Esophagus muscularis mucosa (tissue), 3 donors: ENCODE measurements around the gene TMEM61.

Source experiments
- POLR2AphosphoS5 ChIP-seq, 2 donors: sonication (generic); formaldehyde crosslinking; IDR thresholded peaks; one replicate each; pipeline ENCODE4 v1.6.1; 2017; ENCODE audit warnings: antibody characterized with exemption in 2 of 2
- TF ChIP-seq, protein P1 (sequence below), 3 experiments: fragments of 200-600 bp in 2 of 3; fragments of 450-650 bp in 1 of 3; sonication (generic) in 2 of 3; IDR thresholded peaks; one replicate each; pipeline ENCODE4 v1.5.1; 2017 to 2019; ENCODE audit warnings: antibody characterized with exemption in 3 of 3, mild to moderate bottlenecking in 2 of 3, moderate library complexity in 1 of 3

DNA sequence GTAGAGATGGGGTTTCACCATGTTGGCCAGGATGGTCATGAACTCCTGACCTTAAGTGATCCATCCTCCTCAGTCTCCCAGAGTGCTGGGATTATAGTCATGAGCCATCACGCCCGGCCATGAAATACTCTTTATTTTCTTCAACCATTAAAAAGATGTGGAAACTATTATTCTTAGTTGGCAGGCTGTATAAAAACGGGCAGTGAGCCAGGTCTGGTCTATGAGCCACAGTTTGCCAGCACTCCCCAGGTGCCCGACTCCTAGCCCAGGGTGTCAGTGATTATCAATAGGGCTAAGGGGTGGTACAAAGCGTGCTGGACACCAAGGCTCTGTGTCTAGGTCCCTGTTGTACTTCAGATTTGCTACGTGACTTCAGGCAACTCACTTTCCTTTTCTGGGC is 3.7 kb upstream of the TMEM61 start:
- TF ChIP-seq, protein P1, sequence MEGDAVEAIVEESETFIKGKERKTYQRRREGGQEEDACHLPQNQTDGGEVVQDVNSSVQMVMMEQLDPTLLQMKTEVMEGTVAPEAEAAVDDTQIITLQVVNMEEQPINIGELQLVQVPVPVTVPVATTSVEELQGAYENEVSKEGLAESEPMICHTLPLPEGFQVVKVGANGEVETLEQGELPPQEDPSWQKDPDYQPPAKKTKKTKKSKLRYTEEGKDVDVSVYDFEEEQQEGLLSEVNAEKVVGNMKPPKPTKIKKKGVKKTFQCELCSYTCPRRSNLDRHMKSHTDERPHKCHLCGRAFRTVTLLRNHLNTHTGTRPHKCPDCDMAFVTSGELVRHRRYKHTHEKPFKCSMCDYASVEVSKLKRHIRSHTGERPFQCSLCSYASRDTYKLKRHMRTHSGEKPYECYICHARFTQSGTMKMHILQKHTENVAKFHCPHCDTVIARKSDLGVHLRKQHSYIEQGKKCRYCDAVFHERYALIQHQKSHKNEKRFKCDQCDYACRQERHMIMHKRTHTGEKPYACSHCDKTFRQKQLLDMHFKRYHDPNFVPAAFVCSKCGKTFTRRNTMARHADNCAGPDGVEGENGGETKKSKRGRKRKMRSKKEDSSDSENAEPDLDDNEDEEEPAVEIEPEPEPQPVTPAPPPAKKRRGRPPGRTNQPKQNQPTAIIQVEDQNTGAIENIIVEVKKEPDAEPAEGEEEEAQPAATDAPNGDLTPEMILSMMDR (IDR thresholded peaks at IDR 0.05): no peak
- TF ChIP-seq POLR2AphosphoS5 (IDR thresholded peaks at IDR 0.05): no peak
